ENCODE data around the gene BRD7. TPM values are rescaled to one million over a fixed set of nuclear protein-coding genes. Genes with fewer than 3 reads are reported as not detected.

Gene BRD7
- total and polyA plus RNA-seq, 2 of the 13 experiments (the other 11 are each of a cell fraction or from before 2014, with no cell fraction given): 82.3 to 149 TPM

- peak; percentile 77 for TF ChIP-seq TBX2 (CRISPR knock-in tag; IDR thresholded peaks at IDR 0.05; ENCODE audit: borderline replicate concordance)
- TF ChIP-seq HDAC1 (CRISPR knock-in tag; IDR thresholded peaks at IDR 0.05): no peak; the same call in 1 of the 2 replicates
- no peak for TF ChIP-seq ZBTB3 (CRISPR knock-in tag; IDR thresholded peaks at IDR 0.05; ENCODE audit: borderline replicate concordance, low read depth)
- no peak for TF ChIP-seq ZKSCAN1 (IDR thresholded peaks at IDR 0.05; ENCODE audit: low read length)
Observed at GRCh38 chr16:50309527-50310307, 59.1 kb downstream of the BRD7 start (continued).

- DNase-seq (ENCODE audit: low spot score) (no peak), FAIRE-seq (no peak), ATAC-seq (peak; percentile 22)
- Histone ChIP-seq H3K4me2 (ENCODE audit: low read depth, low read length) (peak overlapping the region; percentile 67), H3K9ac (ENCODE audit: insufficient read depth, low read depth, low read length) (peak overlapping the region; percentile 12; the same call in 1 of the 2 replicates), H2AFZ (ENCODE audit: low read length) (no peak overlapping the region), H4K20me1 (ENCODE audit: insufficient read depth, low read length) (no peaks in the 10 kb centered on the region), H3K4me3 (replicated peaks in 1 of 3; ENCODE audit: insufficient read depth in 1 of 3, low read depth in 2 of 3, low read length in 3 of 3) (peak overlapping the region in 1 of 3 experiments; percentile 49; a peak in 2 of 6 replicates), H3K36me3 (replicated peaks in 1 of 2; ENCODE audit: control insufficient read depth in 1 of 2, insufficient read depth in 2 of 2, low read length in 2 of 2) (peaks cover 4% of the 10 kb centered on the region in 2 experiments; a peak in 2 of 5 replicates), H3K27ac (ENCODE audit: extremely low read length, insufficient read depth, low read length) (no peak overlapping the region), H3K27me3 (ENCODE audit: control insufficient read depth in 1 of 2, insufficient read depth in 2 of 2, low read length in 2 of 2) (peaks cover 0 to 20% of the 10 kb centered on the region in 2 experiments; a peak in 2 of 5 replicates), H3K79me2 (ENCODE audit: insufficient read depth, low read length) (no peaks in the 10 kb centered on the region), H3K4me1 (ENCODE audit: insufficient read depth, low read length) (peaks cover 49% of the 10 kb centered on the region), H3K9me3 (ENCODE audit: low read length) (no peaks in the 10 kb centered on the region)
- BruUV-seq (replicated peaks): no TSS peak
- 36% methylated on average over 5 of the region's 11 CpGs for WGBS (ENCODE audit: low lambda C conversion rate)
- ChIA-PET POLR2A (interaction anchor here (0.6 to 2.2 kb wide), 4 partner anchors 12 to 211 kb away, joined by 3 to 12 read pairs (median 6); no protein-coding TSS in a partner anchor), CTCF (ENCODE audit: low intra/inter-chr PET ratio, low total read pairs) (no interaction called here)
- in situ Hi-C loops (cut with HindIII; ENCODE audit: extremely low pct_ligation_motif_present, low pct_unique_long_range_greater_than_20kb): no loop called here
- intact Hi-C loops (cut with micrococcal nuclease; ENCODE audit: unreplicated experiment): no loop called here
- TF ChIP-seq ZFP91 (CRISPR knock-in tag; IDR thresholded peaks at IDR 0.05; ENCODE audit: borderline replicate concordance) (0 out of 2 replicates have a peak, but pooled peaks have one; percentile 16), BCLAF1 (IDR thresholded peaks at IDR 0.05) (no peak), ZSCAN29 (CRISPR knock-in tag; conservative IDR thresholded peaks at IDR 0.05) (no peak), GPN1 (CRISPR knock-in tag; IDR thresholded peaks at IDR 0.05; ENCODE audit: borderline replicate concordance) (no peak), ZNF790 (CRISPR knock-in tag; IDR thresholded peaks at IDR 0.05; ENCODE audit: borderline replicate concordance) (no peak), SRY (CRISPR knock-in tag; IDR thresholded peaks at IDR 0.05) (0 out of 2 replicates have a peak, but pooled peaks have one; percentile 14), DR1 (CRISPR knock-in tag; IDR thresholded peaks at IDR 0.05) (no peak), SRSF1 (optimal IDR thresholded peaks at IDR 0.05; ENCODE audit: low read depth, low read length) (peak; percentile 53), EP300 (IDR thresholded peaks at IDR 0.05; ENCODE audit: low read depth in 2 of 2, low read length in 2 of 2) (no peak), EP300 (CRISPR knock-in tag; IDR thresholded peaks at IDR 0.05; ENCODE audit: borderline replicate concordance) (no peak), SNAPC2 (CRISPR knock-in tag; IDR thresholded peaks at IDR 0.05) (no peak), ZNF501 (CRISPR knock-in tag; IDR thresholded peaks at IDR 0.05) (no peak), NR2F1 (CRISPR knock-in tag; IDR thresholded peaks at IDR 0.05) (no peak)
Observed at GRCh38 chr16:50309156-50309526, 59.6 kb downstream of the BRD7 start.

Data from HepG2 (cell line).